SK-MEL-5 (cell line): ENCODE data around the gene PHF21A. TPM values are rescaled to one million over a fixed set of nuclear protein-coding genes. Genes with fewer than 3 reads are reported as not detected.
"Not testable (repeated sequence)": the region's sequence is repeated elsewhere in the genome, so short reads cannot be mapped to it uniquely, and the experiment has no call there.

Source experiments
- DNase-seq: peaks from one replicate; pipeline ENCODE4 v3.0.0-alpha.2; 2016; ENCODE audit warnings: low read depth, low spot score
- in situ Hi-C: cut with HindIII; loops from 2 replicates; pipeline ENCODE4 v1.10.0; 2016; ENCODE audit warnings: low sequenced_read_pairs, high pct_unique_total_duplicates, low pct_unique_long_range_greater_than_20kb
- total RNA-seq: library from RNA; depleted of rRNA; stranded (reverse); fragments of >200 nt; shearing (Covaris generic); gene quantifications from 2 replicates; pipeline ENCODE4 v1.2.3, GENCODE V29; 2014

The PHF21A gene
- total RNA-seq, 1 experiment from 2014 or later: 15.2 TPM

GRCh38 chr11:45909594-45910475 lies 211.4 kb downstream of the PHF21A start:
- no peak for DNase-seq
- in situ Hi-C loops: no loop called here

- in situ Hi-C loops: no loop called here
- DNase-seq: no peak
These were observed 213.3 kb downstream of the PHF21A start for GRCh38 chr11:45907911-45908370.

- no peak for DNase-seq
- in situ Hi-C loops: no loop called here
These were observed 214.2 kb downstream of the PHF21A start, which contains the start of gene FREY1 for GRCh38 chr11:45906965-45907611. TSS of gene FREY1 (minus strand) at chr11:45907271. CDS start at chr11:45907245, 26 bp downstream.

- no peak for DNase-seq
- in situ Hi-C loops: no loop called here
These were observed 215.1 kb downstream of the PHF21A start for GRCh38 chr11:45906096-45906682.

- DNase-seq, in situ Hi-C loops: not testable (repeated sequence)
These were observed 215.7 kb downstream of the PHF21A start for GRCh38 chr11:45905576-45905975.

GRCh38 chr11:45905095-45905494 lies 216.2 kb downstream of the PHF21A start:
- DNase-seq: no peak
- in situ Hi-C loops: no loop called here

GRCh38 chr11:45904309-45904915 lies 216.8 kb downstream of the PHF21A start:
- in situ Hi-C loops: no loop called here
- no peak for DNase-seq

- in situ Hi-C loops: no loop called here
- no peak for DNase-seq
These were observed 218.5 kb downstream of the PHF21A start for GRCh38 chr11:45902452-45903380.

GRCh38 chr11:45901626-45902025 lies 219.6 kb downstream of the PHF21A start:
- DNase-seq: no peak
- in situ Hi-C loops: no loop called here

GRCh38 chr11:45900916-45901617 lies 220.2 kb downstream of the PHF21A start:
- in situ Hi-C loops: no loop called here
- DNase-seq: no peak

GRCh38 chr11:45900175-45900800 lies 221.0 kb downstream of the PHF21A start:
- in situ Hi-C loops, DNase-seq: not testable (repeated sequence)

GRCh38 chr11:45899448-45900174 lies 221.6 kb downstream of the PHF21A start:
- in situ Hi-C loops: no loop called here

GRCh38 chr11:45899086-45899447 lies 222.2 kb downstream of the PHF21A start:
- in situ Hi-C loops: no loop called here
- no peak for DNase-seq

More at GRCh38 chr11:45899448-45900174, 221.6 kb downstream of the PHF21A start:
- DNase-seq: peak; percentile 67

GRCh38 chr11:45897556-45897955 lies 223.7 kb downstream of the PHF21A start:
- DNase-seq: no peak
- in situ Hi-C loops: no loop called here

GRCh38 chr11:45896422-45896984 lies 224.8 kb downstream of the PHF21A start:
- DNase-seq: no peak
- in situ Hi-C loops: no loop called here
